Nephron progenitor cell (in vitro differentiated cells): ENCODE results near the gene MYO5A.
A peak's percentile ranks its signal among the peaks of the same experiment; 100 is the strongest.

Experiments
- DNase-seq: peaks from one replicate; pipeline ENCODE4 v3.0.0; 2021
- H3K27ac Mint-ChIP-seq: 2 replicates; pipeline ENCODE4 v1.8.0; 2021; ENCODE audit warnings: mild to moderate bottlenecking, moderate library complexity, mixed read lengths
- H3K27me3 Mint-ChIP-seq: 2 replicates; pipeline ENCODE4 v1.8.0; 2021; ENCODE audit warnings: mild to moderate bottlenecking, low read depth, mixed read lengths; ENCODE audit not compliant: poor library complexity
- H3K36me3 Mint-ChIP-seq: 2 replicates; pipeline ENCODE4 v1.8.0; 2021; ENCODE audit warnings: low read depth, mixed read lengths
- H3K4me1 Mint-ChIP-seq: 2 replicates; pipeline ENCODE4 v1.8.0; 2021; ENCODE audit warnings: mixed read lengths
- H3K4me3 Mint-ChIP-seq: 2 replicates; pipeline ENCODE4 v1.8.0; 2021; ENCODE audit warnings: mild to moderate bottlenecking, moderate library complexity, mixed read lengths
- H3K9me3 Mint-ChIP-seq: 2 replicates; pipeline ENCODE4 v1.8.0; 2021; ENCODE audit warnings: mild to moderate bottlenecking, moderate library complexity, mixed read lengths
- CTCF ChIP-seq: fragments of 200-600 bp; sonication (generic); IDR thresholded peaks from 2 replicates; pipeline ENCODE4 v1.5.0; 2021; ENCODE audit warnings: antibody characterized with exemption

The MYO5A gene

GRCh38 chr15:52301265-52301847, 227.3 kb downstream of the MYO5A start:
- TF ChIP-seq CTCF: no peak
- Mint-ChIP-seq H3K4me3 (no peak overlapping the region), H3K27me3 (peaks cover 19% of the 10 kb centered on the region), H3K4me1 (no peaks in the 10 kb centered on the region), H3K27ac (no peak overlapping the region), H3K9me3 (peaks cover 5% of the 10 kb centered on the region), H3K36me3 (no peaks in the 10 kb centered on the region)
- DNase-seq: no peak

GRCh38 chr15:52295421-52296001, 233.2 kb downstream of the MYO5A start, which contains the start of gene MYO5C:
Gene MYO5C (minus strand): TSS chr15:52295804. CDS start chr15:52295636, 168 bp downstream.
- Mint-ChIP-seq H3K27ac (no peak within 1 kb of the TSS), H3K9me3 (peaks cover 5% of the 10 kb centered on the region), H3K27me3 (peaks cover 57% of the 10 kb centered on the region), H3K4me3 (peak within 1 kb of the TSS; percentile 75), H3K4me1 (peaks cover 3% of the 10 kb centered on the region), H3K36me3 (no peaks in the 10 kb centered on the region)
- DNase-seq: peak; percentile 78
- TF ChIP-seq CTCF: no peak

GRCh38 chr15:52294881-52295420, 233.7 kb downstream of the MYO5A start:
- Mint-ChIP-seq H3K4me3 (peak overlapping the region; percentile 75), H3K4me1 (peaks cover 8% of the 10 kb centered on the region), H3K36me3 (no peaks in the 10 kb centered on the region), H3K27me3 (peaks cover 57% of the 10 kb centered on the region), H3K27ac (no peak overlapping the region), H3K9me3 (peaks cover under 1% of the 10 kb centered on the region)
- no peak for TF ChIP-seq CTCF
- peak; percentile 48 for DNase-seq

GRCh38 chr15:52292780-52293392, 235.8 kb downstream of the MYO5A start:
- Mint-ChIP-seq H3K4me1 (peaks cover 29% of the 10 kb centered on the region), H3K27ac (no peak overlapping the region), H3K4me3 (no peak overlapping the region)

GRCh38 chr15:52291204-52291603, 237.5 kb downstream of the MYO5A start:
- Mint-ChIP-seq H3K36me3 (peaks cover 6% of the 10 kb centered on the region), H3K4me3 (no peak overlapping the region), H3K27me3 (peaks cover 46% of the 10 kb centered on the region), H3K9me3 (peaks cover 7% of the 10 kb centered on the region), H3K27ac (no peak overlapping the region), H3K4me1 (peaks cover 40% of the 10 kb centered on the region)
- DNase-seq: no peak
- no peak for TF ChIP-seq CTCF

More at GRCh38 chr15:52292780-52293392, 235.8 kb downstream of the MYO5A start:
- Mint-ChIP-seq H3K9me3 (no peaks in the 10 kb centered on the region), H3K27me3 (peaks cover 50% of the 10 kb centered on the region), H3K36me3 (no peaks in the 10 kb centered on the region)
- DNase-seq: no peak
- no peak for TF ChIP-seq CTCF
